Ovary (tissue), 3 donors: Measurements from ENCODE around the gene CABLES1.

ENCODE experiments used
- CTCF ChIP-seq, 3 donors: fragments of 450-650 bp in 2 of 3; fragments of 200-600 bp in 1 of 3; IDR thresholded peaks; one replicate each; pipeline versions ENCODE4 v1.5.1 to v1.8.0; 2016 to 2022; ENCODE audit warnings: antibody characterized with exemption in 3 of 3, mild to moderate bottlenecking in 1 of 3
- EP300 ChIP-seq: sonication (generic); formaldehyde crosslinking; IDR thresholded peaks from one replicate; pipeline ENCODE4 v1.6.1; 2017; ENCODE audit warnings: antibody characterized with exemption
- POLR2A ChIP-seq: fragments of 450-650 bp; IDR thresholded peaks from one replicate; pipeline ENCODE4 v1.6.1; 2017; ENCODE audit warnings: antibody characterized with exemption, mild to moderate bottlenecking, moderate library complexity
- donor health status: DM: no; HTN: no; CAD: no.

GRCh38 chr18:23126376-23127056, 8.8 kb upstream of the CABLES1 start:
- no peak for TF ChIP-seq POLR2A
- TF ChIP-seq CTCF (IDR thresholded peaks at IDR 0.05) = no peak
- no peak for TF ChIP-seq EP300
